K562 (cell line): ENCODE measurements around the gene FBXO28. TPM values are rescaled to one million over a fixed set of nuclear protein-coding genes. Genes with fewer than 3 reads are reported as not detected.
"Not testable (repeated sequence)": the region's sequence is repeated elsewhere in the genome, so short reads cannot be mapped to it uniquely, and the experiment has no call there.

Source experiments
- ATAC-seq: fragments of 200-7000 bp; cut with Tn5 transposase; 3 replicates; pipeline ENCODE4 v1.9.1; 2020; ENCODE audit warnings: moderate library complexity
- BruUV-seq: library from RNA; stranded (reverse); fragments of 400-500 nt; replicated peaks from 2 replicates; lab custom pipeline; 2021; lab: Mats Ljungman, UMichigan
- CTCF ChIA-PET: fragments of 300-600 bp; formaldehyde crosslinking; extraction: SDS; loops from one replicate; lab custom pipeline; 2021; ENCODE audit warnings: low intra/inter-chr PET ratio; lab: Yijun Ruan, JAX
- POLR2A ChIA-PET: fragments of 300-600, 350-650 bp; sonication (Branson Sonifier 250); formaldehyde crosslinking; extraction: SDS; loops from one replicate; lab custom pipeline; 2021; ENCODE audit warnings: antibody characterized with exemption, inconsistent platforms; lab: Yijun Ruan, JAX
- DNase-seq, 4 experiments: peaks; one replicate each; pipeline versions ENCODE4 v3.0.0 to v3.0.0-alpha.2; 2011 to 2018; ENCODE audit warnings: low spot score in 3 of 4, mixed read lengths in 3 of 4; ENCODE audit errors: extremely low read depth in 1 of 4
- FAIRE-seq: peaks from 2 replicates; lab custom pipeline; 2011; peaks lifted over from hg19 to GRCh38; lab: Jason Lieb, UNC
- H2AFZ ChIP-seq: 2 replicates; pipeline ENCODE4 v1.6.0; 2011; ENCODE audit warnings: low read depth, low read length, control low read depth, inconsistent platforms
- H3K27ac ChIP-seq: fragments of 200-600 bp; 3 replicates; pipeline ENCODE4 v1.8.0; 2011; ENCODE audit warnings: low read depth, mild to moderate bottlenecking, control low read depth, inconsistent platforms, low read length, moderate library complexity, mixed read lengths; ENCODE audit errors: extremely low read depth
- H3K27me3 ChIP-seq, 2 experiments: fragments of 300-600 bp in 1 of 2; 2 replicates in 1 of 2; 3 replicates in 1 of 2; pipeline versions ENCODE4 v1.6.0 to v1.8.0; 2011; ENCODE audit warnings: inconsistent platforms in 2 of 2, low read length in 2 of 2, mild to moderate bottlenecking in 1 of 2, mixed read lengths in 1 of 2, moderate library complexity in 1 of 2; ENCODE audit not compliant: control insufficient read depth in 2 of 2, insufficient read depth in 2 of 2
- H3K36me3 ChIP-seq: fragments of 300-600 bp; 3 replicates; pipeline ENCODE4 v1.8.0; 2011; ENCODE audit warnings: mild to moderate bottlenecking, low read length, inconsistent platforms; ENCODE audit not compliant: control insufficient read depth, insufficient read depth
- H3K4me1 ChIP-seq, 2 experiments: fragments of 200-600 bp in 1 of 2; replicated peaks in 1 of 2; 2 replicates in 1 of 2; 3 replicates in 1 of 2; pipeline versions ENCODE4 v1.5.1 to v1.8.0; 2011; ENCODE audit warnings: inconsistent platforms in 2 of 2, low read length in 2 of 2, mild to moderate bottlenecking in 1 of 2, mixed read lengths in 1 of 2, moderate library complexity in 1 of 2; ENCODE audit not compliant: control insufficient read depth in 2 of 2, insufficient read depth in 2 of 2
- H3K4me2 ChIP-seq: 2 replicates; pipeline ENCODE4 v1.6.1; 2011; ENCODE audit warnings: low read length, control low read depth, inconsistent platforms, mixed read lengths; ENCODE audit not compliant: insufficient read depth
- H3K4me3 ChIP-seq: fragments of 200-600 bp; sonication (generic), shearing (Covaris generic); 2 replicates; pipeline ENCODE4 v1.5.1; 2016; ENCODE audit warnings: control low read depth, inconsistent platforms
- H3K79me2 ChIP-seq: fragments of 200-600 bp; 3 replicates; pipeline ENCODE4 v1.8.0; 2011; ENCODE audit warnings: low read length, inconsistent platforms; ENCODE audit not compliant: control insufficient read depth, insufficient read depth
- H3K9ac ChIP-seq, 2 experiments: 2 replicates each; pipeline versions ENCODE4 v1.6.0 to v1.6.1; 2011; ENCODE audit warnings: low read depth in 2 of 2, low read length in 2 of 2, control low read depth in 1 of 2, inconsistent platforms in 1 of 2, mild to moderate bottlenecking in 1 of 2, mixed read lengths in 1 of 2; ENCODE audit not compliant: insufficient read depth in 1 of 2
- H3K9me1 ChIP-seq: one replicate; pipeline ENCODE4 v1.6.0; 2011; ENCODE audit warnings: inconsistent platforms, mild to moderate bottlenecking, low read length, moderate library complexity; ENCODE audit not compliant: control insufficient read depth, insufficient read depth
- H3K9me3 ChIP-seq: replicated peaks from 2 replicates; pipeline ENCODE4 v1.5.1; 2011; ENCODE audit warnings: low read depth, low read length, inconsistent platforms; ENCODE audit not compliant: control insufficient read depth, insufficient read depth
- H4K20me1 ChIP-seq: replicated peaks from 2 replicates; pipeline ENCODE4 v1.6.1; 2011; ENCODE audit warnings: low read length, inconsistent platforms, mixed read lengths; ENCODE audit not compliant: control insufficient read depth, insufficient read depth
- ADNP ChIP-seq: fragments of 200-800 bp; sonication (Bioruptor generic); IDR thresholded peaks from 2 replicates; pipeline ENCODE4 v1.6.1; 2016; ENCODE audit warnings: missing genetic modification characterization, missing compliant biosample characterization
- EGR1 ChIP-seq: fragments of 450-650 bp; conservative IDR thresholded peaks from 2 replicates; pipeline ENCODE4 v1.6.1; 2017; ENCODE audit warnings: mild to moderate bottlenecking
- MBD2 ChIP-seq: sonication (generic); IDR thresholded peaks from 2 replicates; pipeline ENCODE4 v1.6.1; 2016; ENCODE audit warnings: low read depth, borderline replicate concordance
- RAD51 ChIP-seq: fragments of 450-650 bp; IDR thresholded peaks from 2 replicates; pipeline ENCODE4 v1.7.1; 2016; ENCODE audit warnings: low read depth, mild to moderate bottlenecking, borderline replicate concordance
- WGBS: fragments of 100-300 bp; shearing (Covaris generic); methylation state at CpG from one replicate; pipeline ENCODE4 v1.1.6; 2016; ENCODE audit warnings: low coverage, mixed read lengths; ENCODE audit not compliant: insufficient coverage; ENCODE audit errors: missing lambda C conversion rate; 5-methylcytosine and 5-hydroxymethylcytosine counted together
- in situ Hi-C: fragments of 300-500 bp; cut with MboI; formaldehyde crosslinking; loops from 4 replicates; pipeline ENCODE4 v1.15.0; 2018; ENCODE audit warnings: inconsistent platforms, mixed read lengths
- intact Hi-C: fragments of 100-400 bp; cut with micrococcal nuclease; formaldehyde crosslinking; loops from 2 replicates; pipeline ENCODE4 v1.14.2; 2022
- polyA plus RNA-seq, 8 experiments: library from polyadenylated mRNA; depleted of rRNA in 4 of 8; stranded (reverse) in 5 of 8; unstranded in 3 of 8; fragments of >200 nt; fragmentation: Nextera tagmentation in 2 of 8; fragmentation: Illumina TruSeq in 1 of 8; extraction: Ambion mirVana in 2 of 8; extraction: Trizol in 1 of 8; gene quantifications; 2 replicates each; pipeline versions ENCODE4 v1.2.1 to v1.2.3, GENCODE V29; 2011 to 2014; ENCODE audit warnings: inconsistent platforms in 1 of 8, missing spikeins in 1 of 8
- total RNA-seq, 7 experiments: library from RNA; depleted of rRNA in 6 of 7; stranded (reverse); fragments of >200 nt in 6 of 7; fragmentation: Illumina TruSeq in 2 of 7; extraction: Trizol in 2 of 7; gene quantifications; 2 replicates each; pipeline versions ENCODE4 v1.2.1 to v1.2.3, GENCODE V29; 2011 to 2021; ENCODE audit warnings: low replicate concordance in 1 of 7
- TF ChIP-seq, protein P1 (sequence below), 2 experiments: fragments of 200-800 bp in 1 of 2; sonication (Bioruptor generic) in 1 of 2; sonication (generic) in 1 of 2; formaldehyde crosslinking in 1 of 2; IDR thresholded peaks in 1 of 2; conservative IDR thresholded peaks in 1 of 2; 2 replicates each; pipeline versions ENCODE4 v1.5.0 to v1.6.1; 2016 to 2020; ENCODE audit warnings: missing compliant biosample characterization in 1 of 2, missing genetic modification characterization in 1 of 2, missing genetic modification reagents in 1 of 2

Gene FBXO28
- total and polyA plus RNA-seq, 9 of the 15 experiments (the other 6 are each of a cell fraction or from before 2014, with no cell fraction given): 4.1 to 34.8 (median 25.3) TPM

GRCh38 chr1:224079644-224080043 lies 34.3 kb upstream of the FBXO28 start:
- H3K4me2 ChIP-seq: peak overlapping the region; percentile 47; the same call in 1 of the 2 replicates
- CTCF ChIA-PET: interaction anchor here (1.0 kb wide), 1 partner anchor 14 kb away, joined by 5 read pairs; no protein-coding TSS in a partner anchor
- H3K9ac ChIP-seq: peak overlapping the region in 1 of 2 experiments; percentile 7; a peak in 1 of 4 replicates
- H3K9me3 ChIP-seq, H3K36me3 ChIP-seq, in situ Hi-C loops, H3K9me1 ChIP-seq, H3K4me3 ChIP-seq, H3K79me2 ChIP-seq, H3K27me3 ChIP-seq, intact Hi-C loops, FAIRE-seq, H4K20me1 ChIP-seq, DNase-seq, BruUV-seq, ATAC-seq: not testable (repeated sequence)
- TF ChIP-seq ADNP (peak; percentile 72), MBD2 (0 out of 2 replicates have a peak, but pooled peaks have one; percentile 1), EGR1 (peak; percentile 65), RAD51 (0 out of 2 replicates have a peak, but pooled peaks have one; percentile 2)
- TF ChIP-seq, protein P1, sequence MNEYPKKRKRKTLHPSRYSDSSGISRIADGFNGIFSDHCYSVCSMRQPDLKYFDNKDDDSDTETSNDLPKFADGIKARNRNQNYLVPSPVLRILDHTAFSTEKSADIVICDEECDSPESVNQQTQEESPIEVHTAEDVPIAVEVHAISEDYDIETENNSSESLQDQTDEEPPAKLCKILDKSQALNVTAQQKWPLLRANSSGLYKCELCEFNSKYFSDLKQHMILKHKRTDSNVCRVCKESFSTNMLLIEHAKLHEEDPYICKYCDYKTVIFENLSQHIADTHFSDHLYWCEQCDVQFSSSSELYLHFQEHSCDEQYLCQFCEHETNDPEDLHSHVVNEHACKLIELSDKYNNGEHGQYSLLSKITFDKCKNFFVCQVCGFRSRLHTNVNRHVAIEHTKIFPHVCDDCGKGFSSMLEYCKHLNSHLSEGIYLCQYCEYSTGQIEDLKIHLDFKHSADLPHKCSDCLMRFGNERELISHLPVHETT (CRISPR knock-in tag; conservative IDR thresholded peaks at IDR 0.05 in 1 of 2, IDR thresholded peaks at IDR 0.05 in 1 of 2): 0 out of 4 replicates have a peak, but pooled peaks of 1 of the 2 experiments have one; percentile 1
- H3K4me1 ChIP-seq: peaks cover 5 to 17% of the 10 kb centered on the region in 2 experiments; a peak in 4 of 5 replicates
- peak overlapping the region; percentile 51; the same call in 1 of the 3 replicates for H3K27ac ChIP-seq
- WGBS: 21% methylated on average over 9 of the region's 9 CpGs
- POLR2A ChIA-PET: interaction anchor here (0.6 to 2.1 kb wide), 3 partner anchors 16 to 523 kb away, joined by 3 to 5 read pairs (median 4); no protein-coding TSS in a partner anchor
- peak overlapping the region; percentile 61 for H2AFZ ChIP-seq
